Motor neuron (in vitro differentiated cells): ENCODE measurements around the gene PAM. TPM values are rescaled to one million over a fixed set of nuclear protein-coding genes. Genes with fewer than 3 reads are reported as not detected.
"Not testable (repeated sequence)": the region's sequence is repeated elsewhere in the genome, so short reads cannot be mapped to it uniquely, and the experiment has no call there.

Experiments used
- ATAC-seq, 8 experiments: fragments of 200-7000 bp; cut with Tn5 transposase; replicated peaks in 6 of 8; 2 replicates each; pipeline ENCODE4 v1.8.0; 2021; ENCODE audit warnings: mild to moderate bottlenecking in 8 of 8, moderate library complexity in 8 of 8
- H3K27ac ChIP-seq, 2 donors: fragments of 250-450 bp; sonication (Bioruptor Pico); 2 replicates each; pipeline ENCODE4 v1.9.0; 2021; ENCODE audit warnings: antibody characterized with exemption in 2 of 2, mild to moderate bottlenecking in 2 of 2, moderate library complexity in 1 of 2
- H3K4me1 ChIP-seq, 2 donors: fragments of 250-450 bp; sonication (Bioruptor Pico); replicated peaks in 1 of 2; 2 replicates each; pipeline ENCODE4 v1.6.1; 2021; ENCODE audit warnings: antibody characterized with exemption in 2 of 2, mild to moderate bottlenecking in 2 of 2, moderate library complexity in 1 of 2
- H3K4me3 ChIP-seq, 5 donors: fragments of 250-450 bp; sonication (Bioruptor Pico); 2 replicates each; pipeline ENCODE4 v1.9.0; 2021; ENCODE audit warnings: antibody characterized with exemption in 5 of 5, mild to moderate bottlenecking in 5 of 5, moderate library complexity in 4 of 5
- WGBS, 10 experiments: fragments of 450-650 bp; shearing (Covaris generic); methylation state at CpG; one replicate each; pipeline ENCODE4 v1.0.0; 2022; 5-methylcytosine and 5-hydroxymethylcytosine counted together
- in situ Hi-C, 9 experiments: fragments of 400-800 bp; cut with MboI; loops; one replicate each; pipeline ENCODE4 v1.15.0; 2021; ENCODE audit warnings: low sequenced_read_pairs in 9 of 9, low pct_unique_long_range_greater_than_20kb in 2 of 9; ENCODE audit not compliant: unreplicated experiment in 9 of 9
- total RNA-seq, 8 experiments: library from RNA; unstranded; fragments of 300-600 nt; gene quantifications; 2 replicates each; pipeline versions ENCODE4 v1.2.3 to v1.2.4, GENCODE V29; 2022

The PAM gene
- total RNA-seq, 8 experiments from 2014 or later = 49.0 to 439 (median 74.4) TPM

DNA sequence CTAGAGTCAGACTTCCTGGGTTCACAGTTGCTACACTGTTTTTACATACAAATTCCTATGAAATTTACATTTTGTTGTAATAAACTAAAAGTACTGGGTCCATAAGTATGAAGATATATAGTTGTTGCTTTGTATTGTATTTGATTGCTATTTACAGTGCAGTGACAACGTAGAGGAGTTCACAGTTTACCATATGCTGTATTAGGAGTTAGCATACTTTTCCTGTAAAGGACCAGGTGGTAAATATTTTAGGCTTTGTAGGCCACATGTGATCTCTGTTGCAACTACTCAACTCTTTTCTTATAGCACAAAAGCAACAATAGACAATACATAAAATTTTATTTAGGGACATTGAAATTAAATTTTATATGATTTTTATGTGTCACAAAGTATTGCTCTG, 18.0 kb downstream of the PAM start:
- WGBS, 10 experiments = 0 to 91% (median 86%) methylated on average over 1 of the region's 1 CpG; no CpG with 5 or more reads in 3 of the 10 experiments
- peaks cover 6 to 7% of the 10 kb centered on the region in 2 donors for H3K4me1 ChIP-seq
- ATAC-seq = peak in 3 of 8 experiments; percentile 23 to 59 (median 32)

DNA sequence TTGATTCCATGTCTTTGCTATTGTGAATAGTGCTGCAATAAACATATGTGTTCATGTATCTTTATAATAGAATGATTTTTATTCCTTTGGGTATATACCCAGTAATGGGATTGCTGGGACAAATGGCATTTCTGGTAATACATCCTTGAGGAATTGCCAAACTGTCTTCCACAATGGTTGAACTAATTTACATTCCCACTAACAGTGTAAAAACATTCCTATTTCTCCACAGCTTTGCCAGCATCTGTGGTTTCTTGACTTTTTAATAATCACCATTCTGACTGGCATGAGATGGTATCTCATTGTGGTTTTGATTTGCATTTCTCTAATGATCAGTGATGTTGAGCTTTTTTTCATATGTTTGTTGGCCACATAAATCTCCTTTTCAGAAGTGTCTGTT, 20.7 kb downstream of the PAM start:
- H3K4me3 ChIP-seq, H3K27ac ChIP-seq, H3K4me1 ChIP-seq, ATAC-seq: not testable (repeated sequence)
- in situ Hi-C loops = loop anchor here in 1 of 9 experiments (25.0 kb wide), 3 partner anchors 88 to 262 kb away; no protein-coding TSS in a partner anchor

More for the DNA sequence above, 18.0 kb downstream of the PAM start:
- Histone ChIP-seq H3K27ac (no peak overlapping the region), H3K4me3 (no peak overlapping the region)
- in situ Hi-C loops = no loop called here

DNA sequence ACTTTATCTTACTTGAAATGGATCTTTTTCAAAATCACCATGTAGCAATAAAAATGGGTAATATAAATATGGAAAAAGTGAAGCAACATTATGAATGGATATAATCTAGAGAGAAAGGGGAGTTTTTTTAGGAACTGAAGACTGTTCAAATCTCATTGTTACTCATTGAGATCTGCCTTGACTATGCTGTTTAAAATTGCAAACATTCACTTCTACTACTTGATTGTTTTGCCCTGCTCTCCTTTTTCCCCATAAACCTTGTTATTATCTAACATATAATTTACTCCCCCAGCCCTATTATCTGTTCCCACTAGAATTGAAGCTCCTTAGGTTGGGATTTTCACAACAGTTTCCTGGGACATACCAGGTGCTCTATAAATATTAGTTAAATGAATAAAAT, 22.0 kb downstream of the PAM start:
- Histone ChIP-seq H3K4me3 (no peak overlapping the region), H3K27ac (no peak overlapping the region), H3K4me1 (no peaks in the 10 kb centered on the region)
- in situ Hi-C loops = loop anchor here in 1 of 9 experiments (25.0 kb wide), 3 partner anchors 90 to 260 kb away; no protein-coding TSS in a partner anchor
- no peak for ATAC-seq

DNA sequence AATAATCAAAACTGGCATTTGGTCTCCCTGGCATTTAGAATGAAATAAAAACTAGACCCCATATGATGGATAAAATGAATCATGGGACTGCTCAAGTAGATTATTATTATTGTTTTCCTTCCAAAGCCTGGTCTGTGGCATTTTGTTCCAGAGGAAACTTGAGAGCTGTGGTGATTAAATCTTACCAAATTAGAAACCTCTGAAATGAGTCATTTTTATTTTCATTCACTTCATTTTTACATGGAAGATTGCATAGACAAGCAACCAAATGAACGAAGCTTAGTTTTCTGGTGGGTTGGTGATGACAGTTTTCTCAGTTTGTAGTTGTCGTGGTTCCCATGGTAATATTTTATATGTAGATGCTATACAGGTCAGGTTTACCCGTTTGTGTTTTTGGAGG, 23.4 kb downstream of the PAM start:
- Histone ChIP-seq H3K4me1 (no peaks in the 10 kb centered on the region), H3K27ac (no peak overlapping the region), H3K4me3 (no peak overlapping the region)
- WGBS, 10 experiments = 10 to 100% (median 52%) methylated on average over 1 to 3 of the region's 3 CpGs
- in situ Hi-C loops = loop anchor here in 1 of 9 experiments (25.0 kb wide), 3 partner anchors 91 to 259 kb away; no protein-coding TSS in a partner anchor
- peak in 3 of 8 experiments; percentile 24 to 81 (median 71) for ATAC-seq

DNA sequence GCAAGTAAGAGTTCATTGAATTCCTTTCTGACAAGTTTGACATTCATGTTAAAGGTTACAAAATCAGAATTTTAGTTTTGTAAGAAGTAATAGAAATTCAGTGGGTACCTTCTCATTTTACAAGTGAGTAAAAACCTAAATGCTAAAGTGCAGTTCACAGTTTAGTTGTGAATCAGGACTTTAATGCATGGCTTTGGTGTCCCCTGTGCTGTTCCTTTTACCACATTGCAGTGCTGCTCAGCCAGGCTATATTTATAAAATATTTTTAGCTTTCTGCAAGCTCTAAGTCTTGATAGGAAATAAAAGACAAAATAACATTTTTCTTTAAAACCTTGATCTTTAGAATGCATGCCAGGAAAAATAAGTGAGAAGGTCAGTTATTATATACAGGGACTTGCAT, 26.3 kb downstream of the PAM start:
- in situ Hi-C loops = loop anchor here in 1 of 9 experiments (25.0 kb wide), 3 partner anchors 94 to 256 kb away; no protein-coding TSS in a partner anchor

DNA sequence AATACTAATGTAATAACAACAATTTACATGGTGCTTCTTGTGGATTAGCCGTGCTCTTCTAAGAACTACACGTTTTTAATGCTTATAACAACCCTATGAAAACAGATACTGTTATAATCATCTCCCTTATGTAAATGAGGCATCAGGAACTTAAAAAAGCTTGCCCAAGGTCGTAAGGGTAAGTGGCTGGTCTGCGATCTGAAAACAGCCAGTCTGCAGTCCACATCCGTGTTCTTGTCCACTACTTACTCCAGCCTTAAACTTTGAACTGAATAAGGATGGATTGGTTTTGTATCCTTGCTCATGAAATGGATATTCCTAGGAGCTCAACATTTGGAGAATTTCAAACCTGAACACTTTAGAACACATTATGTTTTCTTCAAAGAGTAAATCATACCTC, 26.7 kb downstream of the PAM start:
- ATAC-seq = no peak
- no peak overlapping the region for H3K4me3 ChIP-seq
- no peaks in the 10 kb centered on the region for H3K4me1 ChIP-seq
- in situ Hi-C loops = loop anchor here in 1 of 9 experiments (25.0 kb wide), 3 partner anchors 94 to 256 kb away; no protein-coding TSS in a partner anchor
- WGBS, 10 experiments = 66 to 97% (median 79%) methylated on average over 1 to 5 of the region's 5 CpGs
- H3K27ac ChIP-seq = no peak overlapping the region

More for the DNA sequence above, 26.3 kb downstream of the PAM start:
- ATAC-seq = no peak
- H3K4me3 ChIP-seq = no peak overlapping the region
- no peak overlapping the region for H3K27ac ChIP-seq
- no peaks in the 10 kb centered on the region for H3K4me1 ChIP-seq

DNA sequence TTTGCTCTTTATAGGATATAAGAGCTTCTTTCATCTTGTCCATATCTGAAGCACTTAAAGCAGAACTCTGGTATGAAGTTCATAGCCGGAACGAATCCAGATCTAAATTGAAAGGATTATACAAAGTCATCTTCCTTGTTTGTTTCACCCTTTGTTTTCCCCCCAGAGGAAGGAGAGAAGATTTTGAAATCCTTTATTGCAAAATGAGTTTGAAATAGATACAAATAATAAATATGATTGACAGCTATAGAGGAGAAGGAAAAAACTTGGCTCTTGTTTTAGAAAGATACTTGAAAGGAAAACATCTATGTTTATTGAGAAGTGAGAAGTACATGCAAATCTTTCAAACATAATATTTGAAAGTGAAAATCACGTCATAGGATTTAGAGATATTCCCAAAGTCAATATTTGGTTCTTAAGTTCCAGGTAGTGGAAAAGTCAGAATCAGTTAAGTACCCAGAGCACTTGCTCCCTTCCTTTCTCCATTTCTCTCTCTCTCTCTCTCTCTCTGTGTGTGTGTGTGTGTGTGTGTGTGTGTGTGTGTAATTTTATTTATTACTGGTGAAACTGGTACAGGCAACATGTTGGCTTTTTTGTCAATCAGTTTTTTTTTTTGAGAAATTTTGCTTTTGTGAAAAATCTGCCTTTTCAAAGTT, 27.2 kb downstream of the PAM start:
- Histone ChIP-seq H3K27ac (no peak overlapping the region), H3K4me3 (no peak overlapping the region), H3K4me1 (no peaks in the 10 kb centered on the region)
- ATAC-seq = no peak
- in situ Hi-C loops = loop anchor here in 1 of 9 experiments (25.0 kb wide), 3 partner anchors 95 to 255 kb away; no protein-coding TSS in a partner anchor
- WGBS, 10 experiments = 49 to 100% (median 95%) methylated on average over 1 to 3 of the region's 3 CpGs; no CpG with 5 or more reads in 3 of the 10 experiments

DNA sequence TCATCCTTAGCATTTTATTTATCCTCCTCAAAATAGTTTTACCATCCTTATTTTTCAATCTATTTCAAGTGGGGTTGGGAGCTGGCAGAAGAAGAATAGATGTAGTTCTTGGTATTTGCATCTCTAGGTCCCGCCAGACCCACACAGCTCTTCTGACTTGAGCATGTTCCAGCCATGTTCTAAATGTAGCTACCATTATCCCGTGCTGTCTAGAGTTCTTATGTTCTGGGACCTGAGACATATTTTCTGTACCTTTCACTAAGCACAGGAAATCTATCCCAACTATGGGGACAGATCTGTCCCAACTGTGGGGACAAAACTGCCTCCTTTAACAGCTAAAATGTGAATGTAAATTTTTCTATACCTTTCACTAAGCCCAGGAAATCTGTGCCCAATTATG, 32.0 kb downstream of the PAM start:
- Histone ChIP-seq H3K27ac (no peak overlapping the region), H3K4me1 (no peaks in the 10 kb centered on the region), H3K4me3 (no peak overlapping the region)
- ATAC-seq = no peak
- WGBS, 10 experiments = 60 to 100% (median 95%) methylated on average over 1 to 2 of the region's 2 CpGs; no CpG with 5 or more reads in 2 of the 10 experiments
- in situ Hi-C loops = loop anchor here in 1 of 9 experiments (25.0 kb wide), 3 partner anchors 100 to 250 kb away; no protein-coding TSS in a partner anchor

DNA sequence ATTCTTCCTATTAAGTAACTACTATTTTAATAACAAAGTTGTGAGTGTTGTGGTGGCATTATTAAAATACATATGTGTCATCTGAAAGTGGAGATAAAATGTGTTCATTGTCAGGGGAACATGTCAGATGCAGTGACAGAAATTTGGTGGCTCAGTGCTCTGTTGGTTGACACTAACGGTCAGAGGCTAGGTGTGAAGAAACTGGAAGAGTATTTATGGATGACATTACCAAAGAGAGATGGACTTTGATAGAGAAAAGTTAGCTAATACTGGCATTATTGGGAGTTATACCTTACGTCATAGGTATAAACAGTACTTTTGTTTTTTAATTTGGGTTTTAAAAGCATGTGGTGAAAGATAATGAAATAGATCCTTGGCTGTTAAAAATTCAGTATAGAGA, 33.7 kb downstream of the PAM start:
- Histone ChIP-seq H3K4me3 (no peak overlapping the region), H3K27ac (no peak overlapping the region), H3K4me1 (no peaks in the 10 kb centered on the region)
- WGBS, 10 experiments = 80 to 100% (median 95%) methylated on average over 1 to 2 of the region's 2 CpGs; no CpG with 5 or more reads in 2 of the 10 experiments
- in situ Hi-C loops = loop anchor here in 1 of 9 experiments (25.0 kb wide), 3 partner anchors 101 to 249 kb away; no protein-coding TSS in a partner anchor
- ATAC-seq = no peak

DNA sequence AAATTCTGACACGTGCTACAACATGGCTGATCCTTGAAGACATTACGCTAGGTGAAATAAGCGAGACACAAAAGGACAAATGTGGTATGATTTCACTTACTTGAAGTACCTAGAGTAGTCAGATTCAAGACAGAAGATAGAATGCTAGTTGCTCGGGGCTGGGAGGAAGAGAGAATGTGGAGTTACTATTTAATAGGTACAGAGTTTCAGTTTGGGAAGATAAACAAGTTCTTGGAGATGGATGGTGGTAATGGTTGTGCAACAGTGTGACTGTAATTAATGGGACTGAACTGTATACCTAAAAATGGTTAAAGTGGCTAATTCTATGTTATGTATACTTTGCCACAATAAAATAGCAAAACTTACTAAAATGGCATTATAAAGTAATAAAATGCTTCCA, 34.4 kb downstream of the PAM start:
- in situ Hi-C loops = loop anchor here in 1 of 9 experiments (25.0 kb wide), 3 partner anchors 102 to 248 kb away; no protein-coding TSS in a partner anchor
- WGBS, 10 experiments = 90 to 100% (median 97%) methylated on average over 1 to 4 of the region's 4 CpGs
- no peak overlapping the region for H3K27ac ChIP-seq
- ATAC-seq = no peak
- no peak overlapping the region for H3K4me3 ChIP-seq
- no peaks in the 10 kb centered on the region for H3K4me1 ChIP-seq

DNA sequence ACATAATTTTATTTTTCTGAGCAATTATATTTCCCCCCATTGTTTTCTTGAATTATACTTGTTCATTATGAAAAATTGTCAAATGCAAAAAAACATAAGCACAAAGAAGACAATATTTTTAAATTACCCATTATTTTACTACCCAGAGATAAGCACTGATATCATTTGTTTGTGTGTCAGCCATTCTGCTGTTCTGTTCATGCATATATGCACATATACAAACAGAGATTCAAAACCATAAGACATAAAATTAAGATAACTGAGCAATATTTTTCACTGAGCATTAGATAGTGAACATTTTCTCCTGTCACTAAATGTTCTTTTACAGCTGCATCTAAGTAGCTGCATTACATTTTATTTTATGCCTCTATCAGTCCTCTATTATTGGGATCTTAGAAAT, 35.6 kb downstream of the PAM start:
- ATAC-seq = peak in 2 of 8 experiments; percentile 49 to 62
- in situ Hi-C loops = loop anchor here in 1 of 9 experiments (25.0 kb wide), 3 partner anchors 103 to 247 kb away; no protein-coding TSS in a partner anchor
- Histone ChIP-seq H3K4me1 (no peaks in the 10 kb centered on the region), H3K4me3 (no peak overlapping the region), H3K27ac (no peak overlapping the region)

DNA sequence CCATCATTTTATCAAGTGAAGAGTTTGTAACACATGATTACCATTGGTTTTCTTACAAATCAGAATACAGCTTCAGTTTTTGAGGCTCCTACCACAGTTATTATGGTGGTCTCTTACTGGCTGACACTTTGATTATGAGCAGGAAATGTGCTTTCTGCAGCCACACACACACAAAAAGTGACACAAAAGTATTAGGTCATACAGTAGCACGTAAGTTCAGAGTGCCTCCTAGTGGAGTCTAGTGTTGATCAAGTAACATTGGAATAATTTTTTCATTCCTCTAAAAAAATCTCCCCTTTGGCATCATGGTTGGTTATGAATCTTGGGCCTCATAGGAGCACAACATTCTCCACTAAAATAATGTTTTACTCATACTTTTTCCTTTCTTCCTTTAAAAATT, 37.6 kb downstream of the PAM start:
- in situ Hi-C loops = loop anchor here in 1 of 9 experiments (25.0 kb wide), 3 partner anchors 105 to 245 kb away; no protein-coding TSS in a partner anchor

DNA sequence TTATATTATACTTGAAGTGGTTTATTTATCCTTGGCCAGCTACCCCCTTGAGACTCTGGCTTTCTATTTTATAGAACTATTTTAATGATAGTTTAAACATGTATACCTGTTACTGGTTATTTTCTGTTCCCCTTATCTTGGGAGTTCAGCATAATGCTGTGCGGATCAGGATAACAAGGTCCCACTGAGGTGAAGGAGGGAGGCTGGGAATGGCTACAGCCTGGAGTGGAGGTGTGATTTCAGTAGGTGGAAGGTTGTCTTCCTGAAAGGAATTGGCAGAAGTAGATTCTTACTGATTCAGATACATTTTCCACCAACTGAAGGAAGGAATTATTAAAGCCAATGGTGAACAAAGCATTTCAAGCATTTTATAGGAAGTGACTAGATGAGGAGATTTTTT, 38.9 kb downstream of the PAM start:
- in situ Hi-C loops = loop anchor here in 1 of 9 experiments (25.0 kb wide), 3 partner anchors 107 to 243 kb away; no protein-coding TSS in a partner anchor
- Histone ChIP-seq H3K27ac (no peak overlapping the region), H3K4me3 (no peak overlapping the region), H3K4me1 (peaks cover 15 to 22% of the 10 kb centered on the region in 2 donors)
- no peak for ATAC-seq
- 88 to 100% (median 100%) methylated on average over 1 of the region's 1 CpG; no CpG with 5 or more reads in 3 of the 10 experiments for WGBS, 10 experiments

More for the DNA sequence above, 37.6 kb downstream of the PAM start:
- ATAC-seq = peak in 2 of 8 experiments; percentile 37 to 39
- Histone ChIP-seq H3K4me3 (no peak overlapping the region), H3K27ac (no peak overlapping the region), H3K4me1 (peaks cover 11% of the 10 kb centered on the region in 2 donors)
- 14 to 100% (median 100%) methylated on average over 1 of the region's 1 CpG; no CpG with 5 or more reads in 3 of the 10 experiments for WGBS, 10 experiments
